ENCODE data around the gene BTRC.

BTRC gene

GRCh38 chr10:101485681-101486554, 132.0 kb downstream of the BTRC start:
- DNase-seq (ENCODE audit: low spot score) = no peak

- DNase-seq (ENCODE audit: low spot score) = no peak
These were observed 133.4 kb downstream of the BTRC start for GRCh38 chr10:101487399-101487798.

- DNase-seq (ENCODE audit: low spot score) = no peak
These were observed 135.4 kb downstream of the BTRC start for GRCh38 chr10:101489355-101489754.

- DNase-seq (ENCODE audit: low spot score) = no peak
These were observed 136.1 kb downstream of the BTRC start for GRCh38 chr10:101490026-101490425.

GRCh38 chr10:101492205-101492604, 138.2 kb downstream of the BTRC start:
- no peak for DNase-seq (ENCODE audit: low spot score)

GRCh38 chr10:101492814-101493213, 138.8 kb downstream of the BTRC start:
- DNase-seq (ENCODE audit: low spot score) = no peak

- no peak for DNase-seq (ENCODE audit: low spot score)
These were observed 139.3 kb downstream of the BTRC start for GRCh38 chr10:101493249-101493648.

GRCh38 chr10:101493782-101494281, 139.9 kb downstream of the BTRC start:
- no peak for DNase-seq (ENCODE audit: low spot score)

GRCh38 chr10:101494650-101495049, 140.7 kb downstream of the BTRC start:
- no peak for DNase-seq (ENCODE audit: low spot score)

GRCh38 chr10:101495324-101495925, 141.5 kb downstream of the BTRC start:
- no peak for DNase-seq (ENCODE audit: low spot score)

- DNase-seq (ENCODE audit: low spot score) = no peak
These were observed 150.5 kb downstream of the BTRC start for GRCh38 chr10:101504438-101504837.

GRCh38 chr10:101506829-101507661, 153.1 kb downstream of the BTRC start:
- no peak for DNase-seq (ENCODE audit: low spot score)

GRCh38 chr10:101507828-101508227, 153.9 kb downstream of the BTRC start:
- no peak for DNase-seq (ENCODE audit: low spot score)

- no peak for DNase-seq (ENCODE audit: low spot score)
These were observed 158.0 kb downstream of the BTRC start for GRCh38 chr10:101511938-101512337.

- DNase-seq (ENCODE audit: low spot score) = peak; percentile 36
These were observed 158.8 kb downstream of the BTRC start for GRCh38 chr10:101512738-101513137.

GRCh38 chr10:101513733-101514132, 159.8 kb downstream of the BTRC start:
- no peak for DNase-seq (ENCODE audit: low spot score)

GRCh38 chr10:101525848-101526247, 171.9 kb downstream of the BTRC start:
- no peak for DNase-seq (ENCODE audit: low spot score)

- no peak for DNase-seq (ENCODE audit: low spot score)
These were observed 175.2 kb downstream of the BTRC start for GRCh38 chr10:101529207-101529606.

GRCh38 chr10:101529725-101530553, 176.0 kb downstream of the BTRC start:
- no peak for DNase-seq (ENCODE audit: low spot score)

- no peak for DNase-seq (ENCODE audit: low spot score)
These were observed 182.0 kb downstream of the BTRC start for GRCh38 chr10:101535949-101536348.

- no peak for DNase-seq (ENCODE audit: low spot score)
These were observed 182.8 kb downstream of the BTRC start for GRCh38 chr10:101536800-101537199.

GRCh38 chr10:101538446-101538845, 184.5 kb downstream of the BTRC start:
- DNase-seq (ENCODE audit: low spot score) = no peak

Data from AG08396 (cell line).